Stomach (tissue), 9 donors: ENCODE measurements around the gene PCDHGA1. TPM values are rescaled to one million over a fixed set of nuclear protein-coding genes. Genes with fewer than 3 reads are reported as not detected.
A peak's percentile ranks its signal among the peaks of the same experiment; 100 is the strongest.

Source experiments
- DNase-seq, 2 donors: peaks; one replicate each; pipeline versions ENCODE4 v3.0.0 to v3.0.0-alpha.2; 2013 to 2019
- H3K27ac ChIP-seq, 5 donors: fragments of 200-600 bp in 4 of 5; sonication (generic) in 4 of 5; one replicate each; pipeline ENCODE4 v1.5.1; 2013 to 2019; ENCODE audit warnings: mild to moderate bottlenecking in 1 of 5, moderate library complexity in 1 of 5
- H3K27me3 ChIP-seq, 3 donors: fragments of 200-600 bp; sonication (generic); one replicate each; pipeline ENCODE4 v1.5.1; 2017 to 2019; ENCODE audit warnings: mixed run types in 1 of 3
- H3K36me3 ChIP-seq, 4 donors: fragments of 200-600 bp; sonication (generic); 1 replicate in 3 of 4; 2 replicates in 1 of 4; pipeline ENCODE4 v1.5.1; 2016 to 2019
- H3K4me1 ChIP-seq, 4 donors: fragments of 200-600 bp; sonication (generic); one replicate each; pipeline ENCODE4 v1.5.1; 2016 to 2019
- H3K4me3 ChIP-seq, 4 donors: fragments of 200-600 bp; sonication (generic) in 3 of 4; one replicate each; pipeline ENCODE4 v1.5.1; 2016 to 2019; ENCODE audit warnings: mild to moderate bottlenecking in 1 of 4
- H3K9me3 ChIP-seq, 4 donors: fragments of 200-600 bp; sonication (generic); one replicate each; pipeline ENCODE4 v1.5.1; 2016 to 2019
- CTCF ChIP-seq, 7 experiments: fragments of 450-650 bp in 4 of 7; fragments of 200-600 bp in 3 of 7; sonication (generic) in 3 of 7; IDR thresholded peaks; one replicate each; pipeline ENCODE4 v1.5.1; 2016 to 2019; ENCODE audit warnings: antibody characterized with exemption in 7 of 7, control low read depth in 2 of 7, mild to moderate bottlenecking in 1 of 7
- EP300 ChIP-seq: sonication (generic); formaldehyde crosslinking; IDR thresholded peaks from one replicate; pipeline ENCODE4 v1.6.1; 2017; ENCODE audit warnings: antibody characterized with exemption
- POLR2A ChIP-seq, 4 donors: fragments of 450-650 bp; IDR thresholded peaks; one replicate each; pipeline ENCODE4 v1.6.1; 2016; ENCODE audit warnings: antibody characterized with exemption in 4 of 4, control low read depth in 2 of 4, mild to moderate bottlenecking in 1 of 4, moderate library complexity in 1 of 4
- POLR2AphosphoS5 ChIP-seq, 3 donors: sonication (generic); formaldehyde crosslinking; IDR thresholded peaks; one replicate each; pipeline ENCODE4 v1.6.1; 2016; ENCODE audit warnings: antibody characterized with exemption in 3 of 3
- WGBS, 5 donors: extraction: QIAGEN DNeasy Blood & Tissue Kit in 3 of 5; methylation state at CpG; one replicate each; pipeline versions ENCODE4 v1.1.5 to v1.1.7; 2013 to 2018; 5-methylcytosine and 5-hydroxymethylcytosine counted together
- intact Hi-C: fragments of 100-400 bp; cut with DNase I; formaldehyde crosslinking; loops from one replicate; pipeline ENCODE4 v1.15.1; 2023; ENCODE audit warnings: low total_unique reads
- polyA plus RNA-seq, 3 donors: library from polyadenylated mRNA; stranded (reverse); fragments of 200-250 nt; gene quantifications; one replicate each; pipeline ENCODE4 v1.2.3, GENCODE V29; 2013
- total RNA-seq, 5 donors: library from RNA; depleted of rRNA; stranded (reverse); fragments of >200 nt; gene quantifications; one replicate each; pipeline versions ENCODE4 v1.1.0 to v1.2.3, GENCODE V29; 2014 to 2016
- donor health status: healthy with polysubstance abuse.
- donor health status: Bipolar disorder and iron deficiency.
- donor health status: healthy.

PCDHGA1 gene
- total and polyA plus RNA-seq, 8 donors, result 0.13 to 0.18 TPM; not detected in 6

- no peak for DNase-seq
- Histone ChIP-seq H3K4me1 (peaks cover 23 to 84% (median 44%) of the 10 kb centered on the region in 4 donors), H3K27me3 (no peaks in the 10 kb centered on the region), H3K9me3 (no peaks in the 10 kb centered on the region), H3K4me3 (no peak overlapping the region), H3K27ac (peak overlapping the region in 4 of 5 donors; percentile 57 to 78 (median 71)), H3K36me3 (peaks cover 15 to 86% (median 82%) of the 10 kb centered on the region in 4 donors)
- 28 to 77% (median 50%) methylated on average over 2 of the region's 2 CpGs for WGBS, 5 donors
- intact Hi-C loops, result loop anchor here (10.0 kb wide), 2 partner anchors 48 to 108 kb away; partner anchors contain the start of genes PCDHGA10, PCDHGB7 and PCDHGC3
- TF ChIP-seq POLR2A (IDR thresholded peaks at IDR 0.05) (no peak), CTCF (IDR thresholded peaks at IDR 0.05) (no peak), POLR2AphosphoS5 (IDR thresholded peaks at IDR 0.05) (no peak), EP300 (no peak)
Measured at GRCh38 chr5:141522301-141522700, 192.0 kb downstream of the PCDHGA1 start.

GRCh38 chr5:141523991-141524390 lies 193.7 kb downstream of the PCDHGA1 start:
- Histone ChIP-seq H3K4me3 (no peak overlapping the region), H3K27ac (peak overlapping the region in 4 of 5 donors; percentile 24 to 76 (median 52)), H3K4me1 (peaks cover 16 to 75% (median 42%) of the 10 kb centered on the region in 4 donors), H3K9me3 (no peaks in the 10 kb centered on the region), H3K36me3 (peaks cover 22 to 86% (median 85%) of the 10 kb centered on the region in 4 donors), H3K27me3 (no peaks in the 10 kb centered on the region)
- intact Hi-C loops, result loop anchor here (10.0 kb wide), 2 partner anchors 49 to 109 kb away; partner anchors contain the start of genes PCDHGA10, PCDHGB7 and PCDHGC3
- DNase-seq, result no peak
- TF ChIP-seq CTCF (IDR thresholded peaks at IDR 0.05), result no peak
- no peak for TF ChIP-seq POLR2AphosphoS5 (IDR thresholded peaks at IDR 0.05)
- no peak for TF ChIP-seq POLR2A (IDR thresholded peaks at IDR 0.05)
- no peak for TF ChIP-seq EP300
- WGBS, 5 donors, result 84 to 91% (median 89%) methylated on average over 8 of the region's 8 CpGs

GRCh38 chr5:141524604-141525597 lies 194.6 kb downstream of the PCDHGA1 start:
- peak overlapping the region; percentile 41 to 76 (median 71) for H3K27ac ChIP-seq
- no peaks in the 10 kb centered on the region for H3K9me3 ChIP-seq
- WGBS, 5 donors, result 35 to 43% (median 40%) methylated on average over 12 of the region's 12 CpGs
- H3K27me3 ChIP-seq, result no peaks in the 10 kb centered on the region
- H3K36me3 ChIP-seq, result peaks cover 22 to 86% (median 84%) of the 10 kb centered on the region in 4 donors
- DNase-seq, result peak; percentile 83 to 97
- H3K4me1 ChIP-seq, result peaks cover 14 to 78% (median 44%) of the 10 kb centered on the region in 4 donors
- intact Hi-C loops, result loop anchor here (10.0 kb wide), 2 partner anchors 50 to 110 kb away; partner anchors contain the start of genes PCDHGA10, PCDHGB7 and PCDHGC3
- TF ChIP-seq POLR2A (IDR thresholded peaks at IDR 0.05) (no peak), EP300 (peak; percentile 23), POLR2AphosphoS5 (IDR thresholded peaks at IDR 0.05) (peak; percentile 44 to 93 (median 56)), CTCF (IDR thresholded peaks at IDR 0.05) (peak in 5 of 7 experiments; percentile 97 to 99 (median 98))
- no peak overlapping the region for H3K4me3 ChIP-seq

- peaks cover 14 to 71% (median 39%) of the 10 kb centered on the region in 4 donors for H3K4me1 ChIP-seq
- intact Hi-C loops, result loop anchor here (10.0 kb wide), 2 partner anchors 51 to 111 kb away; partner anchors contain the start of genes PCDHGA10, PCDHGB7 and PCDHGC3
- TF ChIP-seq EP300, result no peak
- TF ChIP-seq CTCF (IDR thresholded peaks at IDR 0.05), result no peak
- no peak for TF ChIP-seq POLR2AphosphoS5 (IDR thresholded peaks at IDR 0.05)
- TF ChIP-seq POLR2A (IDR thresholded peaks at IDR 0.05), result no peak
- H3K9me3 ChIP-seq, result no peaks in the 10 kb centered on the region
- 56 to 65% (median 62%) methylated on average over 7 of the region's 7 CpGs for WGBS, 5 donors
- DNase-seq, result no peak
- peaks cover 22 to 85% (median 79%) of the 10 kb centered on the region in 4 donors for H3K36me3 ChIP-seq
- H3K4me3 ChIP-seq, result no peak overlapping the region
- H3K27me3 ChIP-seq, result no peaks in the 10 kb centered on the region
- H3K27ac ChIP-seq, result peak overlapping the region in 4 of 5 donors; percentile 61 to 76 (median 72)
Measured at GRCh38 chr5:141525653-141526052, 195.3 kb downstream of the PCDHGA1 start.
